Measurements from ENCODE around the gene LCN12.

LCN12 gene

GRCh38 chr9:136928591-136928990 is 23.5 kb upstream of the LCN12 start:
- Histone ChIP-seq H3K36me3 (ENCODE audit: control insufficient read depth in 1 of 2, insufficient read depth in 2 of 2, low read length in 2 of 2) (peaks cover 10 to 26% of the 10 kb centered on the region in 2 donors), H3K27me3 (ENCODE audit: low read depth, low read length) (no peaks in the 10 kb centered on the region), H3K9me3 (ENCODE audit: control insufficient read depth in 1 of 2, low read length in 2 of 2) (no peaks in the 10 kb centered on the region), H3K4me3 (ENCODE audit: low read depth in 1 of 2, low read length in 2 of 2) (no peak overlapping the region), H3K4me1 (ENCODE audit: control insufficient read depth in 1 of 2, insufficient read depth in 2 of 2, low read length in 2 of 2) (no peaks in the 10 kb centered on the region), H3K27ac (ENCODE audit: low read length) (no peak overlapping the region)

- H3K27me3 ChIP-seq (ENCODE audit: low read depth, low read length) = no peaks in the 10 kb centered on the region
- H3K9me3 ChIP-seq (ENCODE audit: control insufficient read depth in 1 of 2, low read length in 2 of 2) = no peaks in the 10 kb centered on the region
- no peak overlapping the region for H3K27ac ChIP-seq (ENCODE audit: low read length)
- no peak overlapping the region for H3K4me3 ChIP-seq (ENCODE audit: low read depth in 1 of 2, low read length in 2 of 2)
- H3K4me1 ChIP-seq (ENCODE audit: control insufficient read depth in 1 of 2, insufficient read depth in 2 of 2, low read length in 2 of 2) = no peaks in the 10 kb centered on the region
- peaks cover 10 to 15% of the 10 kb centered on the region in 2 donors for H3K36me3 ChIP-seq (ENCODE audit: control insufficient read depth in 1 of 2, insufficient read depth in 2 of 2, low read length in 2 of 2)
Measured at GRCh38 chr9:136930014-136930413, 22.1 kb upstream of the LCN12 start.

GRCh38 chr9:136931611-136932130 is 20.4 kb upstream of the LCN12 start:
- no peaks in the 10 kb centered on the region for H3K9me3 ChIP-seq (ENCODE audit: control insufficient read depth in 1 of 2, low read length in 2 of 2)
- no peak overlapping the region for H3K27ac ChIP-seq (ENCODE audit: low read length)
- H3K36me3 ChIP-seq (ENCODE audit: control insufficient read depth in 1 of 2, insufficient read depth in 2 of 2, low read length in 2 of 2) = peaks cover 2 to 3% of the 10 kb centered on the region in 2 donors
- H3K4me3 ChIP-seq (ENCODE audit: low read depth in 1 of 2, low read length in 2 of 2) = no peak overlapping the region
- no peaks in the 10 kb centered on the region for H3K4me1 ChIP-seq (ENCODE audit: control insufficient read depth in 1 of 2, insufficient read depth in 2 of 2, low read length in 2 of 2)
- H3K27me3 ChIP-seq (ENCODE audit: low read depth, low read length) = no peaks in the 10 kb centered on the region

- Histone ChIP-seq H3K27me3 (ENCODE audit: low read depth, low read length) (no peaks in the 10 kb centered on the region), H3K9me3 (ENCODE audit: control insufficient read depth in 1 of 2, low read length in 2 of 2) (no peaks in the 10 kb centered on the region), H3K4me1 (ENCODE audit: control insufficient read depth in 1 of 2, insufficient read depth in 2 of 2, low read length in 2 of 2) (no peaks in the 10 kb centered on the region), H3K27ac (ENCODE audit: low read length) (no peak overlapping the region), H3K36me3 (ENCODE audit: control insufficient read depth in 1 of 2, insufficient read depth in 2 of 2, low read length in 2 of 2) (peaks cover 0 to 10% of the 10 kb centered on the region in 2 donors), H3K4me3 (ENCODE audit: low read depth in 1 of 2, low read length in 2 of 2) (no peak overlapping the region)
Measured at GRCh38 chr9:136934277-136934676, 17.8 kb upstream of the LCN12 start.

- no peak overlapping the region for H3K27ac ChIP-seq (ENCODE audit: low read length)
- no peaks in the 10 kb centered on the region for H3K9me3 ChIP-seq (ENCODE audit: control insufficient read depth in 1 of 2, low read length in 2 of 2)
- no peaks in the 10 kb centered on the region for H3K27me3 ChIP-seq (ENCODE audit: low read depth, low read length)
- no peak overlapping the region for H3K4me3 ChIP-seq (ENCODE audit: low read depth in 1 of 2, low read length in 2 of 2)
- H3K4me1 ChIP-seq (ENCODE audit: control insufficient read depth in 1 of 2, insufficient read depth in 2 of 2, low read length in 2 of 2) = no peaks in the 10 kb centered on the region
- H3K36me3 ChIP-seq (ENCODE audit: control insufficient read depth in 1 of 2, insufficient read depth in 2 of 2, low read length in 2 of 2) = peaks cover 6 to 24% of the 10 kb centered on the region in 2 donors
Measured at GRCh38 chr9:136935651-136936050, 16.4 kb upstream of the LCN12 start.

- Histone ChIP-seq H3K36me3 (ENCODE audit: control insufficient read depth in 1 of 2, insufficient read depth in 2 of 2, low read length in 2 of 2) (peaks cover 10 to 34% of the 10 kb centered on the region in 2 donors), H3K27ac (ENCODE audit: low read length) (no peak overlapping the region), H3K4me1 (ENCODE audit: control insufficient read depth in 1 of 2, insufficient read depth in 2 of 2, low read length in 2 of 2) (no peaks in the 10 kb centered on the region), H3K4me3 (ENCODE audit: low read depth in 1 of 2, low read length in 2 of 2) (no peak overlapping the region), H3K27me3 (ENCODE audit: low read depth, low read length) (no peaks in the 10 kb centered on the region), H3K9me3 (ENCODE audit: control insufficient read depth in 1 of 2, low read length in 2 of 2) (no peaks in the 10 kb centered on the region)
Measured at GRCh38 chr9:136936645-136937170, 15.4 kb upstream of the LCN12 start.

GRCh38 chr9:136937186-136938001 is 14.7 kb upstream of the LCN12 start:
- H3K27me3 ChIP-seq (ENCODE audit: low read depth, low read length) = no peaks in the 10 kb centered on the region

GRCh38 chr9:136939431-136939995 is 12.6 kb upstream of the LCN12 start:
- Histone ChIP-seq H3K27ac (ENCODE audit: low read length) (no peak overlapping the region), H3K4me3 (ENCODE audit: low read depth in 1 of 2, low read length in 2 of 2) (no peak overlapping the region), H3K9me3 (ENCODE audit: control insufficient read depth in 1 of 2, low read length in 2 of 2) (no peaks in the 10 kb centered on the region), H3K27me3 (ENCODE audit: low read depth, low read length) (no peaks in the 10 kb centered on the region), H3K4me1 (ENCODE audit: control insufficient read depth in 1 of 2, insufficient read depth in 2 of 2, low read length in 2 of 2) (peaks cover 0 to 15% of the 10 kb centered on the region in 2 donors), H3K36me3 (ENCODE audit: control insufficient read depth in 1 of 2, insufficient read depth in 2 of 2, low read length in 2 of 2) (peaks cover 13 to 48% of the 10 kb centered on the region in 2 donors)

More at GRCh38 chr9:136937186-136938001, 14.7 kb upstream of the LCN12 start:
- no peaks in the 10 kb centered on the region for H3K9me3 ChIP-seq (ENCODE audit: control insufficient read depth in 1 of 2, low read length in 2 of 2)
- H3K27ac ChIP-seq (ENCODE audit: low read length) = no peak overlapping the region
- no peaks in the 10 kb centered on the region for H3K4me1 ChIP-seq (ENCODE audit: control insufficient read depth in 1 of 2, insufficient read depth in 2 of 2, low read length in 2 of 2)
- no peak overlapping the region for H3K4me3 ChIP-seq (ENCODE audit: low read depth in 1 of 2, low read length in 2 of 2)
- H3K36me3 ChIP-seq (ENCODE audit: control insufficient read depth in 1 of 2, insufficient read depth in 2 of 2, low read length in 2 of 2) = peaks cover 13 to 41% of the 10 kb centered on the region in 2 donors

- Histone ChIP-seq H3K4me1 (ENCODE audit: control insufficient read depth in 1 of 2, insufficient read depth in 2 of 2, low read length in 2 of 2) (peaks cover 0 to 15% of the 10 kb centered on the region in 2 donors), H3K9me3 (ENCODE audit: control insufficient read depth in 1 of 2, low read length in 2 of 2) (no peaks in the 10 kb centered on the region), H3K4me3 (ENCODE audit: low read depth in 1 of 2, low read length in 2 of 2) (no peak overlapping the region), H3K36me3 (ENCODE audit: control insufficient read depth in 1 of 2, insufficient read depth in 2 of 2, low read length in 2 of 2) (peaks cover 13 to 48% of the 10 kb centered on the region in 2 donors), H3K27me3 (ENCODE audit: low read depth, low read length) (no peaks in the 10 kb centered on the region), H3K27ac (ENCODE audit: low read length) (no peak overlapping the region)
Measured at GRCh38 chr9:136939996-136940525, 12.0 kb upstream of the LCN12 start.

GRCh38 chr9:136940526-136941230 is 11.4 kb upstream of the LCN12 start:
- no peak overlapping the region for H3K4me3 ChIP-seq (ENCODE audit: low read depth in 1 of 2, low read length in 2 of 2)
- peaks cover 13 to 48% of the 10 kb centered on the region in 2 donors for H3K36me3 ChIP-seq (ENCODE audit: control insufficient read depth in 1 of 2, insufficient read depth in 2 of 2, low read length in 2 of 2)
- H3K27ac ChIP-seq (ENCODE audit: low read length) = no peak overlapping the region
- H3K4me1 ChIP-seq (ENCODE audit: control insufficient read depth in 1 of 2, insufficient read depth in 2 of 2, low read length in 2 of 2) = peaks cover 0 to 15% of the 10 kb centered on the region in 2 donors
- no peaks in the 10 kb centered on the region for H3K27me3 ChIP-seq (ENCODE audit: low read depth, low read length)
- H3K9me3 ChIP-seq (ENCODE audit: control insufficient read depth in 1 of 2, low read length in 2 of 2) = no peaks in the 10 kb centered on the region

Data from muscle layer of duodenum (tissue), 2 donors.